Measurements from ENCODE around the gene ADIPOR2. TPM values are rescaled to one million over a fixed set of nuclear protein-coding genes. Genes with fewer than 3 reads are reported as not detected.

The ADIPOR2 gene
- polyA plus RNA-seq, 1 experiment: 17.5 TPM

GRCh38 chr12:1750300-1750699 is 59.4 kb downstream of the ADIPOR2 start:
- Histone ChIP-seq H3K4me3 (ENCODE audit: low read depth, low read length) (no peak overlapping the region), H3K27me3 (ENCODE audit: control insufficient read depth, insufficient read depth, low read length) (no peaks in the 10 kb centered on the region), H3K36me3 (ENCODE audit: control insufficient read depth, insufficient read depth, low read length) (no peaks in the 10 kb centered on the region; the same call in 1 of the 2 replicates)
- CTCF ChIA-PET: no interaction called here
- no peak for DNase-seq (ENCODE audit: low read depth)
- TF ChIP-seq CTCF (IDR thresholded peaks at IDR 0.05; ENCODE audit: insufficient read depth, low read depth, low read length): no peak
- POLR2A ChIA-PET: no interaction called here

GRCh38 chr12:1758376-1758775 is 67.5 kb downstream of the ADIPOR2 start:
- Histone ChIP-seq H3K27me3 (ENCODE audit: control insufficient read depth, insufficient read depth, low read length) (no peaks in the 10 kb centered on the region), H3K36me3 (ENCODE audit: control insufficient read depth, insufficient read depth, low read length) (no peaks in the 10 kb centered on the region; the same call in 1 of the 2 replicates), H3K4me3 (ENCODE audit: low read depth, low read length) (no peak overlapping the region)
- no peak for TF ChIP-seq CTCF (IDR thresholded peaks at IDR 0.05; ENCODE audit: insufficient read depth, low read depth, low read length)
- CTCF ChIA-PET: no interaction called here
- no peak for DNase-seq (ENCODE audit: low read depth)
- POLR2A ChIA-PET: no interaction called here

GRCh38 chr12:1758887-1759286 is 68.0 kb downstream of the ADIPOR2 start:
- Histone ChIP-seq H3K4me3 (ENCODE audit: low read depth, low read length) (no peak overlapping the region), H3K27me3 (ENCODE audit: control insufficient read depth, insufficient read depth, low read length) (no peaks in the 10 kb centered on the region), H3K36me3 (ENCODE audit: control insufficient read depth, insufficient read depth, low read length) (no peaks in the 10 kb centered on the region; the same call in 1 of the 2 replicates)
- no peak for DNase-seq (ENCODE audit: low read depth)
- TF ChIP-seq CTCF (IDR thresholded peaks at IDR 0.05; ENCODE audit: insufficient read depth, low read depth, low read length): no peak
- ChIA-PET CTCF (no interaction called here), POLR2A (no interaction called here)

GRCh38 chr12:1760566-1761382 is 69.9 kb downstream of the ADIPOR2 start:
- no peak for DNase-seq (ENCODE audit: low read depth)
- TF ChIP-seq CTCF (IDR thresholded peaks at IDR 0.05; ENCODE audit: insufficient read depth, low read depth, low read length): no peak
- Histone ChIP-seq H3K36me3 (ENCODE audit: control insufficient read depth, insufficient read depth, low read length) (no peaks in the 10 kb centered on the region), H3K27me3 (ENCODE audit: control insufficient read depth, insufficient read depth, low read length) (no peaks in the 10 kb centered on the region), H3K4me3 (ENCODE audit: low read depth, low read length) (no peak overlapping the region)
- CTCF ChIA-PET: no interaction called here
- POLR2A ChIA-PET: no interaction called here

GRCh38 chr12:1761857-1762256 is 71.0 kb downstream of the ADIPOR2 start:
- DNase-seq (ENCODE audit: low read depth): no peak
- no peak overlapping the region for H3K4me3 ChIP-seq (ENCODE audit: low read depth, low read length)
- CTCF ChIA-PET: interaction anchor here (0.5 kb wide), 1 partner anchor 434 kb away, joined by 3 read pairs; no protein-coding TSS in a partner anchor
- no peak for TF ChIP-seq CTCF (IDR thresholded peaks at IDR 0.05; ENCODE audit: insufficient read depth, low read depth, low read length)
- POLR2A ChIA-PET: no interaction called here
- no peaks in the 10 kb centered on the region for H3K27me3 ChIP-seq (ENCODE audit: control insufficient read depth, insufficient read depth, low read length)
- no peaks in the 10 kb centered on the region for H3K36me3 ChIP-seq (ENCODE audit: control insufficient read depth, insufficient read depth, low read length)
